Fibroblast of lung (primary cell): ENCODE results near the gene NR2E3. TPM values are rescaled to one million over a fixed set of nuclear protein-coding genes. Genes with fewer than 3 reads are reported as not detected.

Source experiments
- DNase-seq, 2 donors: peaks; one replicate each; pipeline versions ENCODE4 v3.0.0 to v3.0.0-alpha.2; 2010; ENCODE audit warnings: low read depth in 2 of 2
- H2AFZ ChIP-seq: 2 replicates; pipeline ENCODE4 v1.5.1; 2012; ENCODE audit warnings: low read length, control low read depth, inconsistent platforms
- H3K27ac ChIP-seq: 2 replicates; pipeline ENCODE4 v1.5.1; 2011; ENCODE audit warnings: low read length, control low read depth; ENCODE audit not compliant: insufficient read depth
- H3K27me3 ChIP-seq: 2 replicates; pipeline ENCODE4 v1.5.1; 2011; ENCODE audit warnings: mild to moderate bottlenecking, low read length; ENCODE audit not compliant: control insufficient read depth, insufficient read depth
- H3K36me3 ChIP-seq: 2 replicates; pipeline ENCODE4 v1.5.1; 2011; ENCODE audit warnings: low read length; ENCODE audit not compliant: control insufficient read depth, insufficient read depth
- H3K4me1 ChIP-seq: 2 replicates; pipeline ENCODE4 v1.5.1; 2011; ENCODE audit warnings: low read length; ENCODE audit not compliant: control insufficient read depth, insufficient read depth; ENCODE audit errors: extremely low read depth
- H3K4me2 ChIP-seq: 2 replicates; pipeline ENCODE4 v1.5.1; 2011; ENCODE audit warnings: low read length, control low read depth; ENCODE audit not compliant: insufficient read depth; ENCODE audit errors: extremely low read depth
- H3K4me3 ChIP-seq, 4 experiments: fragments of 200-600 bp in 1 of 4; sonication (generic) in 1 of 4; replicated peaks in 1 of 4; 2 replicates each; pipeline ENCODE4 v1.5.1; 2011 to 2016; ENCODE audit warnings: low read length in 4 of 4, low read depth in 3 of 4, mild to moderate bottlenecking in 3 of 4, control low read depth in 2 of 4, inconsistent platforms in 1 of 4, mixed read lengths in 1 of 4; ENCODE audit not compliant: insufficient read depth in 1 of 4; ENCODE audit errors: control extremely low read depth in 1 of 4
- H3K79me2 ChIP-seq: 2 replicates; pipeline ENCODE4 v1.5.1; 2012; ENCODE audit warnings: mild to moderate bottlenecking, low read length, inconsistent platforms; ENCODE audit not compliant: control insufficient read depth, insufficient read depth
- H3K9ac ChIP-seq: 2 replicates; pipeline ENCODE4 v1.5.1; 2011; ENCODE audit warnings: mild to moderate bottlenecking, low read length, control low read depth; ENCODE audit not compliant: insufficient read depth
- H3K9me3 ChIP-seq: 2 replicates; pipeline ENCODE4 v1.5.1; 2012; ENCODE audit warnings: low read depth, low read length; ENCODE audit not compliant: control insufficient read depth, insufficient read depth
- H4K20me1 ChIP-seq: 2 replicates; pipeline ENCODE4 v1.5.1; 2011; ENCODE audit warnings: low read length; ENCODE audit not compliant: control insufficient read depth, insufficient read depth; ENCODE audit errors: extremely low read depth
- EZH2 ChIP-seq: IDR thresholded peaks from 2 replicates; pipeline ENCODE4 v1.5.1; 2012; ENCODE audit warnings: low read length, control low read depth, mild to moderate bottlenecking; ENCODE audit errors: missing control alignments
- polyA plus RNA-seq, 2 donors: library from polyadenylated mRNA; depleted of rRNA in 1 of 2; stranded (reverse) in 1 of 2; unstranded in 1 of 2; fragments of >200 nt; gene quantifications; 2 replicates each; pipeline ENCODE4 v1.2.1, GENCODE V29; 2011 to 2012; ENCODE audit warnings: missing spikeins in 1 of 2
- total RNA-seq: library from RNA; depleted of rRNA; stranded (reverse); fragments of >200 nt; gene quantifications from 2 replicates; pipeline ENCODE4 v1.2.1, GENCODE V29; 2014
- TF ChIP-seq, protein P1 (sequence below), 2 donors: IDR thresholded peaks in 1 of 2; conservative IDR thresholded peaks in 1 of 2; 1 replicate in 1 of 2; 2 replicates in 1 of 2; pipeline ENCODE4 v1.5.1; 2011 to 2012; ENCODE audit warnings: low read length in 2 of 2, control low read depth in 1 of 2, inconsistent platforms in 1 of 2, low read depth in 1 of 2, mild to moderate bottlenecking in 1 of 2

Gene NR2E3
- total and polyA plus RNA-seq, 2 donors (not counting 1 experiment from before 2014, with no cell fraction given), result 0.08 to 1.3 TPM

GRCh38 chr15:71768184-71768583, 42.2 kb upstream of the NR2E3 start:
- no peak overlapping the region for H3K4me3 ChIP-seq
- H3K79me2 ChIP-seq, result no peaks in the 10 kb centered on the region
- TF ChIP-seq, protein P1, sequence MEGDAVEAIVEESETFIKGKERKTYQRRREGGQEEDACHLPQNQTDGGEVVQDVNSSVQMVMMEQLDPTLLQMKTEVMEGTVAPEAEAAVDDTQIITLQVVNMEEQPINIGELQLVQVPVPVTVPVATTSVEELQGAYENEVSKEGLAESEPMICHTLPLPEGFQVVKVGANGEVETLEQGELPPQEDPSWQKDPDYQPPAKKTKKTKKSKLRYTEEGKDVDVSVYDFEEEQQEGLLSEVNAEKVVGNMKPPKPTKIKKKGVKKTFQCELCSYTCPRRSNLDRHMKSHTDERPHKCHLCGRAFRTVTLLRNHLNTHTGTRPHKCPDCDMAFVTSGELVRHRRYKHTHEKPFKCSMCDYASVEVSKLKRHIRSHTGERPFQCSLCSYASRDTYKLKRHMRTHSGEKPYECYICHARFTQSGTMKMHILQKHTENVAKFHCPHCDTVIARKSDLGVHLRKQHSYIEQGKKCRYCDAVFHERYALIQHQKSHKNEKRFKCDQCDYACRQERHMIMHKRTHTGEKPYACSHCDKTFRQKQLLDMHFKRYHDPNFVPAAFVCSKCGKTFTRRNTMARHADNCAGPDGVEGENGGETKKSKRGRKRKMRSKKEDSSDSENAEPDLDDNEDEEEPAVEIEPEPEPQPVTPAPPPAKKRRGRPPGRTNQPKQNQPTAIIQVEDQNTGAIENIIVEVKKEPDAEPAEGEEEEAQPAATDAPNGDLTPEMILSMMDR (conservative IDR thresholded peaks at IDR 0.05 in 1 of 2, IDR thresholded peaks at IDR 0.05 in 1 of 2; ENCODE audit: low read depth in 1 of 2, low read length in 2 of 2), result no peak
- no peak for TF ChIP-seq EZH2
- DNase-seq, result no peak
- H2AFZ ChIP-seq, result no peak overlapping the region
- no peak overlapping the region for H3K9ac ChIP-seq
- H3K4me2 ChIP-seq, result no peak overlapping the region
- no peaks in the 10 kb centered on the region for H4K20me1 ChIP-seq
- no peaks in the 10 kb centered on the region for H3K4me1 ChIP-seq
- no peaks in the 10 kb centered on the region for H3K27me3 ChIP-seq
- no peak overlapping the region for H3K27ac ChIP-seq
- H3K36me3 ChIP-seq, result peaks cover 5% of the 10 kb centered on the region
- no peaks in the 10 kb centered on the region for H3K9me3 ChIP-seq

GRCh38 chr15:71773206-71773859, 37.0 kb upstream of the NR2E3 start:
- no peaks in the 10 kb centered on the region for H3K27me3 ChIP-seq
- H3K27ac ChIP-seq, result no peak overlapping the region
- H3K4me2 ChIP-seq, result no peak overlapping the region
- no peaks in the 10 kb centered on the region for H3K9me3 ChIP-seq
- H3K4me3 ChIP-seq, result no peak overlapping the region
- H3K79me2 ChIP-seq, result no peaks in the 10 kb centered on the region
- TF ChIP-seq, protein P1 (conservative IDR thresholded peaks at IDR 0.05 in 1 of 2, IDR thresholded peaks at IDR 0.05 in 1 of 2; ENCODE audit: low read depth in 1 of 2, low read length in 2 of 2), result no peak
- TF ChIP-seq EZH2, result no peak
- no peaks in the 10 kb centered on the region for H4K20me1 ChIP-seq
- H3K9ac ChIP-seq, result no peak overlapping the region
- DNase-seq, result no peak
- H2AFZ ChIP-seq, result no peak overlapping the region
- H3K4me1 ChIP-seq, result no peaks in the 10 kb centered on the region
- H3K36me3 ChIP-seq, result no peaks in the 10 kb centered on the region

DNA sequence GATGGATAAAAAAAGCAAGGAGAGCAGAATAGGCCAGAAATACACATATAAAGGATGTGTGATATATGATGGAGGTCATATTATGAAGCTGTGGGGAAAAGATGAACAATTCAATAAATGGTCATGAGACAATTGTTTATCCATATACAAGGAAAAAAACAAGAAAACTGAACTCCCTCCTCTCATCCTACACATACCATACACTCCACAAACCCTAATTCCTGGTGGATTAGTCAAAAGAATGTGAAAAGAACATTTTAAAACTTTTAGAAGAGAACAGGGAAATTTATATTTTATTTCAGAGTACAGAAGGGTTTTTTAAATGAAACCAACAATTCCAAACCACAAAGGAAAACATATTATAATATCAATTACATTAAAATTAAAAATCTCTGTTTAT, 34.5 kb upstream of the NR2E3 start:
- TF ChIP-seq, protein P1 (conservative IDR thresholded peaks at IDR 0.05 in 1 of 2, IDR thresholded peaks at IDR 0.05 in 1 of 2; ENCODE audit: low read depth in 1 of 2, low read length in 2 of 2), result no peak
- no peak for TF ChIP-seq EZH2
- DNase-seq, result no peak

More for the DNA sequence above, 34.5 kb upstream of the NR2E3 start:
- Histone ChIP-seq H3K4me1 (no peaks in the 10 kb centered on the region), H3K4me3 (no peak overlapping the region), H4K20me1 (no peaks in the 10 kb centered on the region), H3K27me3 (no peaks in the 10 kb centered on the region), H3K9me3 (no peaks in the 10 kb centered on the region), H3K9ac (no peak overlapping the region), H3K4me2 (no peak overlapping the region), H2AFZ (no peak overlapping the region), H3K79me2 (no peaks in the 10 kb centered on the region), H3K36me3 (no peaks in the 10 kb centered on the region), H3K27ac (no peak overlapping the region)
